Neural crest cell (in vitro differentiated cells): ENCODE results near the gene SPOCK1. TPM values are rescaled to one million over a fixed set of nuclear protein-coding genes. Genes with fewer than 3 reads are reported as not detected.

Source experiments
- DNase-seq: peaks from one replicate; pipeline ENCODE4 v3.0.0; 2021; ENCODE audit warnings: low read depth, mixed read lengths, low spot score
- H3K27ac Mint-ChIP-seq: one replicate; pipeline ENCODE4 v1.8.0; 2021; ENCODE audit warnings: mild to moderate bottlenecking, mixed read lengths; ENCODE audit not compliant: unreplicated experiment
- H3K27me3 Mint-ChIP-seq: 2 replicates; pipeline ENCODE4 v1.8.0; 2021; ENCODE audit warnings: low read depth, mild to moderate bottlenecking, mixed read lengths
- H3K36me3 Mint-ChIP-seq: 2 replicates; pipeline ENCODE4 v1.8.0; 2021; ENCODE audit warnings: low read depth, mild to moderate bottlenecking, mixed read lengths
- H3K4me1 Mint-ChIP-seq: 2 replicates; pipeline ENCODE4 v1.8.0; 2021; ENCODE audit warnings: mixed read lengths
- H3K4me3 Mint-ChIP-seq: one replicate; pipeline ENCODE4 v1.8.0; 2021; ENCODE audit warnings: mild to moderate bottlenecking, mixed read lengths
- H3K9me3 Mint-ChIP-seq: 2 replicates; pipeline ENCODE4 v1.8.0; 2021; ENCODE audit warnings: mixed read lengths
- total RNA-seq: library from RNA; stranded (reverse); gene quantifications from 2 replicates; pipeline ENCODE4 v1.2.1, GENCODE V29; 2021
- TF ChIP-seq, protein P1 (sequence below): fragments of 200-600 bp; sonication (generic); conservative IDR thresholded peaks from 2 replicates; pipeline ENCODE4 v1.5.0; 2021; ENCODE audit warnings: antibody characterized with exemption, mild to moderate bottlenecking

Gene SPOCK1
- total RNA-seq, 1 donor from 2014 or later: 89.7 TPM

DNA sequence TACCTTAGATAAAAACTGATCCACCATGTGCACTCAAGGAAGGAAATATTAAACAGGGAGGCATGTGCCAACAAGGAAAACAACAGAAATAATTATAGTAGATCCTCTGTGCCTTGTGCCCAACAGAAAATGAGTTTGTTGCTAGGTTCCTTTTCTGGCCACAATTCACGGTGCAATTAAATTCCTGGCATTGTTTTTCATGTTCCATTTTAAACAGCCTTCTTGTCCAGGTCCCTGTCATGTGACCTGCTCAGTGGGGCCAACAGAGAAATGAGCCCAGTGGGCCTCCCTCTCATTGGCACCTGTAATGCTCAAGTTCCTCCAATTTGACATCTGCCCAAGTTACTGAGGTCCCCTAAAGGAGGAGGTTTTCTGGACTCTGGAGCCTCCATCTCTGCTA lies 56.5 kb downstream of the SPOCK1 start:
- no peak for DNase-seq
- TF ChIP-seq, protein P1, sequence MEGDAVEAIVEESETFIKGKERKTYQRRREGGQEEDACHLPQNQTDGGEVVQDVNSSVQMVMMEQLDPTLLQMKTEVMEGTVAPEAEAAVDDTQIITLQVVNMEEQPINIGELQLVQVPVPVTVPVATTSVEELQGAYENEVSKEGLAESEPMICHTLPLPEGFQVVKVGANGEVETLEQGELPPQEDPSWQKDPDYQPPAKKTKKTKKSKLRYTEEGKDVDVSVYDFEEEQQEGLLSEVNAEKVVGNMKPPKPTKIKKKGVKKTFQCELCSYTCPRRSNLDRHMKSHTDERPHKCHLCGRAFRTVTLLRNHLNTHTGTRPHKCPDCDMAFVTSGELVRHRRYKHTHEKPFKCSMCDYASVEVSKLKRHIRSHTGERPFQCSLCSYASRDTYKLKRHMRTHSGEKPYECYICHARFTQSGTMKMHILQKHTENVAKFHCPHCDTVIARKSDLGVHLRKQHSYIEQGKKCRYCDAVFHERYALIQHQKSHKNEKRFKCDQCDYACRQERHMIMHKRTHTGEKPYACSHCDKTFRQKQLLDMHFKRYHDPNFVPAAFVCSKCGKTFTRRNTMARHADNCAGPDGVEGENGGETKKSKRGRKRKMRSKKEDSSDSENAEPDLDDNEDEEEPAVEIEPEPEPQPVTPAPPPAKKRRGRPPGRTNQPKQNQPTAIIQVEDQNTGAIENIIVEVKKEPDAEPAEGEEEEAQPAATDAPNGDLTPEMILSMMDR: no peak

DNA sequence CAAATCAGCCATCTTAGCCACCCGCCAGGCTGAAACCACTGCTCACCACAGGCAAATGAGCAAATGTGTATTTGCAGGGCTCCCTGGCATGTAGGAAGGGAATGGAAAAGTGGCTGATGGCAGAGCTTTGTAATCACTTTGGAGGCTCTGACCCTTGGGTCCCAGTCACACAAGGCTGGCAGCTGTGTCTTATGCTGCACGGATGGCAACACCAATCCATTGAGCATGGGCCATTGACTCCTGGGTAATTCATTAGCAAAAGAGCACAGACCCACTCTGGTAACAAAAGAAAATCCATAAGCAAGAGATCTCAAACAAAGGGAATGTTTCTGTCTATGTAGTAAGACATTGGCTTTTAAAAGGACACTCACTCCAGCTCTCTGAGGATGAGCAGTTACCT lies 57.6 kb downstream of the SPOCK1 start:
- TF ChIP-seq, protein P1: no peak

More for the DNA sequence above, 56.5 kb downstream of the SPOCK1 start:
- peaks cover 8% of the 10 kb centered on the region for H3K4me1 Mint-ChIP-seq
- no peaks in the 10 kb centered on the region for H3K9me3 Mint-ChIP-seq
- H3K36me3 Mint-ChIP-seq: no peaks in the 10 kb centered on the region
- peaks cover 14% of the 10 kb centered on the region for H3K27me3 Mint-ChIP-seq
- H3K27ac Mint-ChIP-seq: no peak overlapping the region
- H3K4me3 Mint-ChIP-seq: no peak overlapping the region

DNA sequence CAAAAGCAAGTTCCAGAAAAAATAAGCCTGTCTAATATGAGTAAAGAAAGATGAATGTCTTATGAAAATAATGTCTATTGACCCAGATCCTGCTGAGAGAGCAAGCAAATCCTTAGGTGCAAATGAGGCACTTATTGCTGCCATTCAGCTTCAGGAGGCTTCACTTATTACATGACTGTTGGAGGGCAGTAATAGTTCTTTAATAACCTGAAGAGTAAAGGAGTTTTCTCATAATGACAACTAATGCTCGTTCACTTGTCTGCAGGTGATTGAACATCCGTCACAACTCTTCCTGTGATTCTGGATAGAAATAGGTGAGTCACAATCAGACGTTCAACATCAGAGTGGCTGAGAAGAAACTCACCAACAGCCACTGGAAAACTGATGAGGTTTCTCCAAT lies 58.3 kb downstream of the SPOCK1 start:
- no peak overlapping the region for H3K4me3 Mint-ChIP-seq
- TF ChIP-seq, protein P1: no peak
- H3K27ac Mint-ChIP-seq: no peak overlapping the region
- H3K27me3 Mint-ChIP-seq: peaks cover 7% of the 10 kb centered on the region
- H3K9me3 Mint-ChIP-seq: no peaks in the 10 kb centered on the region
- H3K4me1 Mint-ChIP-seq: peaks cover 8% of the 10 kb centered on the region
- DNase-seq: no peak
- H3K36me3 Mint-ChIP-seq: no peaks in the 10 kb centered on the region

More for the DNA sequence above, 57.6 kb downstream of the SPOCK1 start:
- Mint-ChIP-seq H3K4me1 (peaks cover 8% of the 10 kb centered on the region), H3K27me3 (peaks cover 10% of the 10 kb centered on the region), H3K27ac (no peak overlapping the region), H3K36me3 (no peaks in the 10 kb centered on the region), H3K4me3 (no peak overlapping the region), H3K9me3 (no peaks in the 10 kb centered on the region)
- DNase-seq: no peak

DNA sequence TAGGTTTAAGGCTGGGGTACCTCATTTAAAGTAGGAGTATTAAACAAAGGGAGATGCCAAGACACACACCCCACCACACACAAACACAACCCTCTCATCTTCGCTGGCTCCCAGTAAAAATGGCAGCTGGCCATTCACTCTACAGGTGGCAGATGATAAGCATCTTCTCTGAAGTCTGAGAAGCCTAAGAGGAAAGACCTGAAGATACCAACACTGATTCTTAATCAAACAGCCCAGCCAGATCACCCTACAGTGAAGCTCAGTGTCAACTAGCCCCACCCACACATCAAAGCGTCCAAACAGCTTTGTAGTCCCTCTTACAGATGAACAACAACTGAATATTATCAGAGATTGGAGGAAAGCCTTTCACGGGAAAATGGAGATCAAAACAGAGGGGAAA lies 59.5 kb downstream of the SPOCK1 start:
- Mint-ChIP-seq H3K27me3 (peaks cover 7% of the 10 kb centered on the region), H3K4me3 (no peak overlapping the region), H3K36me3 (no peaks in the 10 kb centered on the region), H3K27ac (no peak overlapping the region), H3K9me3 (no peaks in the 10 kb centered on the region), H3K4me1 (peaks cover 8% of the 10 kb centered on the region)
- DNase-seq: no peak
- TF ChIP-seq, protein P1: no peak

DNA sequence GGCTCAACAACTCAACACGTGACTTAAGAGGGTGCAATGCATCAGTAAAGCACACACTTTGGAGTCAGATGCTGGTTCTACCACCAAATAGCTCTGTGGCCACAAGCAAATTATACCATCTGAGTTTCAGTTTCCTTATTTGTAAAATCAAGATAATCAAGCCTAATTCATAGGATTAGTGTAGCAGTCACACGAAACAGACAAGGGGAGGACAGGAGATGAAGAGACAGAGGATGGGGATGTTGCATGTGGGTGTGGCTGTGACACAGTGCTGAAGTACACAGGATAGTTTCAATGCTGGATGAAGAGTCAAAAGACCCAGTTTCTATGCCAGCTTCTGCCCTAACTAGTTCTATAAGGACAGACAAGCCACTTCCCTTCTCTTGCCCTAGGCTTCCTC lies 60.2 kb downstream of the SPOCK1 start:
- no peak for DNase-seq
- Mint-ChIP-seq H3K9me3 (no peaks in the 10 kb centered on the region), H3K4me1 (peaks cover 8% of the 10 kb centered on the region), H3K4me3 (no peak overlapping the region), H3K27me3 (peaks cover 7% of the 10 kb centered on the region), H3K36me3 (no peaks in the 10 kb centered on the region), H3K27ac (no peak overlapping the region)
- TF ChIP-seq, protein P1: no peak

DNA sequence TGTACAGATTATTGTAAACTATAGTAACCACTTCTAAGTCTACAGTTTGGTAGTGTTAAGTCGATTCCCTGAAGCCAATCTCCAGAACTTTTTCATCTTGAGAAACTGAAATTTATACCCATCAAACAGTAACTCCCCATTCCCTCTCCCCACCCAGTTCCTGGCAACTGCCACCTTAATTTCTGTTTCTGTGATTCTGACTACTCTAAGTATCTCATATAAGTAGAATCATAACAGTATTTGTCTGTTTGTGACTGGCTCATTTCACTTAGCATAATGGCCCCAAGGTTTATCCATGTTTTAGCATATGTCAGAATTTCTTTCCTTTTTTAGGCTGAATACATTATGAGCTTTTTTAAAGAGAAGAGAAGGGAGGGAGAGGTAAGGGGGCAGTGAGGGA lies 61.4 kb downstream of the SPOCK1 start:
- peaks cover 7% of the 10 kb centered on the region for H3K27me3 Mint-ChIP-seq
- no peak overlapping the region for H3K4me3 Mint-ChIP-seq
- no peaks in the 10 kb centered on the region for H3K9me3 Mint-ChIP-seq
- H3K27ac Mint-ChIP-seq: no peak overlapping the region
- TF ChIP-seq, protein P1: no peak
- no peaks in the 10 kb centered on the region for H3K36me3 Mint-ChIP-seq
- no peak for DNase-seq
- peaks cover 8% of the 10 kb centered on the region for H3K4me1 Mint-ChIP-seq
